WTC11 (cell line): ENCODE data around the gene MRM3. TPM values are rescaled to one million over a fixed set of nuclear protein-coding genes. Genes with fewer than 3 reads are reported as not detected.

ENCODE experiments used
- ATAC-seq: fragments of 200-7000 bp; cut with Tn5 transposase; 2 replicates; pipeline ENCODE4 v1.10.0; 2021; ENCODE audit warnings: mild to moderate bottlenecking, moderate library complexity
- CTCF ChIA-PET: fragments of 300-600 bp; sonication (Branson Sonifier 250); formaldehyde crosslinking; loops from one replicate; lab custom pipeline; 2021; ENCODE audit warnings: antibody characterized with exemption; lab: Charles Lee
- POLR2A ChIA-PET: fragments of 350-600 bp; sonication (Branson Sonifier 250); formaldehyde crosslinking; loops from one replicate; lab custom pipeline; 2021; ENCODE audit warnings: antibody characterized with exemption; lab: Charles Lee
- DNase-seq: peaks from one replicate; pipeline ENCODE4 v3.0.0; 2021; ENCODE audit warnings: low spot score
- H3K27ac Mint-ChIP-seq: 2 replicates; pipeline ENCODE4 v1.8.0; 2021; ENCODE audit warnings: mixed read lengths
- H3K27me3 Mint-ChIP-seq: 2 replicates; pipeline ENCODE4 v1.8.0; 2021; ENCODE audit warnings: low read depth, mild to moderate bottlenecking, moderate library complexity, mixed read lengths
- H3K36me3 Mint-ChIP-seq: 2 replicates; pipeline ENCODE4 v1.8.0; 2021; ENCODE audit warnings: mixed read lengths
- H3K4me1 Mint-ChIP-seq: 2 replicates; pipeline ENCODE4 v1.8.0; 2022; ENCODE audit warnings: mixed read lengths
- H3K4me3 Mint-ChIP-seq: 2 replicates; pipeline ENCODE4 v1.8.0; 2021; ENCODE audit warnings: mild to moderate bottlenecking, moderate library complexity, mixed read lengths
- H3K9me3 Mint-ChIP-seq: 2 replicates; pipeline ENCODE4 v1.8.0; 2021; ENCODE audit warnings: mixed read lengths
- AFF4 ChIP-seq: sonication (generic); formaldehyde crosslinking; IDR thresholded peaks from 2 replicates; pipeline ENCODE4 v1.8.1; 2023; ENCODE audit warnings: mild to moderate bottlenecking, missing genetic modification reagents, borderline replicate concordance
- ARID4B ChIP-seq: sonication (generic); formaldehyde crosslinking; IDR thresholded peaks from 2 replicates; pipeline ENCODE4 v1.8.0; 2023; ENCODE audit warnings: missing genetic modification reagents, mild to moderate bottlenecking, borderline replicate concordance
- ATF2 ChIP-seq: sonication (generic); formaldehyde crosslinking; IDR thresholded peaks from 2 replicates; pipeline ENCODE4 v1.8.1; 2022; ENCODE audit warnings: low read depth, missing genetic modification reagents, borderline replicate concordance
- GABPB1 ChIP-seq: sonication (generic); formaldehyde crosslinking; IDR thresholded peaks from 2 replicates; pipeline ENCODE4 v1.8.1; 2023; ENCODE audit warnings: mild to moderate bottlenecking, missing genetic modification reagents
- JUN ChIP-seq: sonication (generic); formaldehyde crosslinking; IDR thresholded peaks from 2 replicates; pipeline ENCODE4 v1.8.0; 2023; ENCODE audit warnings: mild to moderate bottlenecking, missing genetic modification reagents
- RORB ChIP-seq: fragments of 250-450 bp; sonication (Bioruptor Pico); IDR thresholded peaks from 2 replicates; pipeline ENCODE4 v1.9.0; 2021; ENCODE audit warnings: mild to moderate bottlenecking
- SOX15 ChIP-seq: fragments of 250-450 bp; sonication (Bioruptor Pico); IDR thresholded peaks from 2 replicates; pipeline ENCODE4 v1.9.0; 2021; ENCODE audit warnings: mild to moderate bottlenecking
- TP53 ChIP-seq: sonication (generic); formaldehyde crosslinking; IDR thresholded peaks from 2 replicates; pipeline ENCODE4 v1.8.1; 2023; ENCODE audit warnings: mild to moderate bottlenecking, missing genetic modification reagents
- USF1 ChIP-seq: sonication (generic); formaldehyde crosslinking; IDR thresholded peaks from 2 replicates; pipeline ENCODE4 v1.8.0; 2022; ENCODE audit warnings: mild to moderate bottlenecking, missing genetic modification reagents
- ZNF416 ChIP-seq: fragments of 250-450 bp; sonication (Bioruptor Pico); IDR thresholded peaks from 2 replicates; pipeline ENCODE4 v1.9.0; 2021; ENCODE audit warnings: mild to moderate bottlenecking, inconsistent platforms
- total RNA-seq: library from RNA; stranded (reverse); gene quantifications from 3 replicates; pipeline ENCODE4 v1.2.3, GENCODE V29; 2021

Gene MRM3
- total RNA-seq, 1 experiment from 2014 or later, result 25.0 TPM

- peaks cover 51% of the 10 kb centered on the region for H3K36me3 Mint-ChIP-seq
These were observed 29.4 kb upstream of the MRM3 start for GRCh38 chr17:752620-753219.

DNA sequence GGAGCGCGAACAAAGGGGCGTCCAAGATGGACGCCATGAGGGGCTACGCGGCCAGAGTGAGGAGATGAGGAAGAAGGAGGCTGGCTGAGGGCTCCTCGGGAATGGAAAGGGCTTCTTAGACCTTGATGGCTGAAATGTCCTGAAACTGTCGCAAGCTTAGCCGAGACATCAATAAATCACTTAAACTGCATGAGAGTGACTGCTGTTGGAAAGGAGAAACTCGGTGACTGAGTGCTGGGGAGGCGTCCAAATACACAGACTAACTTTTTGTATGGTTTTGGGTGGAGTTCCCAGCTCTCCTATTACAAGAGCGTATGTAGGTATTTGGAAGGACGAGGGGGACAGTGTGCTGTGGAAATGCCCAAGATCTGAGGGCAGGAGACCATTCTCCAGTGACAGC lies 28.7 kb upstream of the MRM3 start:
- ChIA-PET POLR2A (no interaction called here), CTCF (interaction anchor here (1.4 to 2.1 kb wide), 2 partner anchors 55 to 243 kb away, joined by 4 to 10 read pairs (median 8); partner anchors contain the start of gene TIMM22)
- no peak for ATAC-seq
- Mint-ChIP-seq H3K4me1 (peaks cover 25% of the 10 kb centered on the region), H3K9me3 (peaks cover 27% of the 10 kb centered on the region), H3K27ac (no peak overlapping the region), H3K36me3 (peaks cover 44% of the 10 kb centered on the region), H3K27me3 (no peaks in the 10 kb centered on the region)
- no peak for DNase-seq
- TF ChIP-seq GABPB1 (CRISPR knock-in tag), result no peak
- no peak for TF ChIP-seq AFF4 (CRISPR knock-in tag)
- no peak for TF ChIP-seq JUN (CRISPR knock-in tag)
- TF ChIP-seq, all 79 proteins: peak for 0
- H3K4me3 Mint-ChIP-seq, result peak overlapping the region; percentile 6; the same call in 1 of the 2 replicates

More at GRCh38 chr17:752620-753219, 29.4 kb upstream of the MRM3 start:
- H3K9me3 Mint-ChIP-seq, result peaks cover 33% of the 10 kb centered on the region
- H3K27me3 Mint-ChIP-seq, result no peaks in the 10 kb centered on the region
- H3K4me1 Mint-ChIP-seq, result peaks cover 25% of the 10 kb centered on the region
- peak overlapping the region; percentile 84 for H3K4me3 Mint-ChIP-seq
- peak overlapping the region; percentile 94 for H3K27ac Mint-ChIP-seq
- ChIA-PET CTCF (interaction anchor here (0.5 to 1.5 kb wide), 16 partner anchors 10 to 341 kb away, joined by 3 to 10 read pairs (median 4); partner anchors contain the start of genes NXN, TIMM22 and VPS53), POLR2A (no interaction called here)
- DNase-seq, result peak; percentile 40
- TF ChIP-seq ATF2 (CRISPR knock-in tag) (no peak), ARID4B (CRISPR knock-in tag) (peak; percentile 64; the same call in 1 of the 2 replicates), ZNF416 (CRISPR knock-in tag) (no peak), SOX15 (no peak), USF1 (0 out of 2 replicates have a peak, but pooled peaks have one; percentile 30), TP53 (0 out of 2 replicates have a peak, but pooled peaks have one; percentile 38), RORB (CRISPR knock-in tag) (no peak)
- peak; percentile 37 for ATAC-seq
